Gastroesophageal sphincter (tissue), 4 donors: ENCODE data around the gene CXXC5. TPM values are rescaled to one million over a fixed set of nuclear protein-coding genes. Genes with fewer than 3 reads are reported as not detected.

ENCODE experiments used
- ATAC-seq: fragments of 150-250 bp; one replicate; pipeline ENCODE4 v1.9.1; 2016; ENCODE audit warnings: mild to moderate bottlenecking, moderate library complexity
- H3K27ac ChIP-seq, 4 donors: fragments of 200-600 bp; sonication (generic) in 3 of 4; 1 replicate in 3 of 4; 2 replicates in 1 of 4; pipeline ENCODE4 v1.5.1; 2016 to 2019
- H3K27me3 ChIP-seq: fragments of 200-600 bp; sonication (generic); one replicate; pipeline ENCODE4 v1.5.1; 2019
- H3K36me3 ChIP-seq, 2 donors: fragments of 200-600 bp; sonication (generic); one replicate each; pipeline ENCODE4 v1.5.1; 2019; ENCODE audit warnings: control low read depth in 1 of 2
- H3K4me1 ChIP-seq, 3 donors: fragments of 200-600 bp; sonication (generic); 1 replicate in 2 of 3; 2 replicates in 1 of 3; pipeline ENCODE4 v1.5.1; 2016 to 2019; ENCODE audit warnings: control low read depth in 2 of 3
- H3K4me3 ChIP-seq, 2 donors: fragments of 200-600 bp; sonication (generic); one replicate each; pipeline ENCODE4 v1.5.1; 2019; ENCODE audit warnings: mild to moderate bottlenecking in 1 of 2, moderate library complexity in 1 of 2
- H3K9me3 ChIP-seq, 3 donors: fragments of 200-600 bp; sonication (generic); one replicate each; pipeline ENCODE4 v1.5.1; 2017 to 2019; ENCODE audit warnings: control low read depth in 2 of 3
- EP300 ChIP-seq: sonication (generic); formaldehyde crosslinking; IDR thresholded peaks from one replicate; pipeline ENCODE4 v1.6.1; 2017; ENCODE audit warnings: antibody characterized with exemption, mild to moderate bottlenecking
- POLR2A ChIP-seq, 2 donors: fragments of 450-650 bp; IDR thresholded peaks; one replicate each; pipeline ENCODE4 v1.6.1; 2017; ENCODE audit warnings: antibody characterized with exemption in 2 of 2, mild to moderate bottlenecking in 2 of 2, moderate library complexity in 1 of 2
- POLR2AphosphoS5 ChIP-seq: sonication (generic); formaldehyde crosslinking; IDR thresholded peaks from one replicate; pipeline ENCODE4 v1.6.1; 2017; ENCODE audit warnings: antibody characterized with exemption
- WGBS, 2 donors: methylation state at CpG; one replicate each; pipeline ENCODE4 v1.1.5; 2018; ENCODE audit warnings: low coverage in 1 of 2; 5-methylcytosine and 5-hydroxymethylcytosine counted together
- total RNA-seq, 4 donors: library from RNA; depleted of rRNA; stranded (reverse); fragments of >200 nt; gene quantifications; one replicate each; pipeline ENCODE4 v1.1.0, GENCODE V29; 2016
- TF ChIP-seq, protein P1 (sequence below), 4 experiments: fragments of 200-600 bp in 2 of 4; fragments of 450-650 bp in 2 of 4; sonication (generic) in 1 of 4; IDR thresholded peaks; one replicate each; pipeline ENCODE4 v1.5.1; 2017 to 2019; ENCODE audit warnings: antibody characterized with exemption in 4 of 4, mild to moderate bottlenecking in 2 of 4, moderate library complexity in 2 of 4

The CXXC5 gene
- total RNA-seq, 4 donors from 2014 or later, result 30.0 to 50.7 (median 35.1) TPM

DNA sequence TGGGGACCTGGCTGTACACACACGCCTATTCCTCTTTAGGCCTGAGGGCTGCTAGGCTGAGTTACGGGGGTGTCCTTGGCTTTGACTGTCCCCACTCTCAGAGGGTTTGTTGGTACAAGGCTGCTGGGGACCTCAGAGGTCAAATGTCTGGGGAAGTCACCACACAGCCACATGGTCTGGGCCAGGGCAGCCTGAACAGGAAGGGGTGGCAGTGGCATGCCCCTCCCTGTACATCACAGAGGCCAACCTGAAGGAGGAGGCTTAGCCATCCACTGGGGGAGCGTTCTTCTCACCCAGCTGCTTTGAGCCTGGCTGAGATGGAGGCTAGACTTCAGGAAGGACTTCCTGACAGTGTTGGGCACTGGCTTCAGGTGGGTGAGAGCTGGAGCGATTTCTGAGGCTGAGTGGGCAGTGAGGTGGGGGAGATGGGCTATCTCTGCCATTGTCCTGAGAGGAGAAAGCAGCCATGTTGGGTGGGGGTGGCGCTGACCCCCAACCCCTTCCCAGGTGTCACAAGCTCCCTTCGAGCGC lies 36.3 kb downstream of the CXXC5 start:
- Histone ChIP-seq H3K4me1 (peaks cover 0 to 62% (median 14%) of the 10 kb centered on the region in 3 donors), H3K27ac (peak overlapping the region in 3 of 4 donors; percentile 18 to 58 (median 48)), H3K27me3 (no peaks in the 10 kb centered on the region), H3K36me3 (peaks cover 0 to 52% of the 10 kb centered on the region in 2 donors), H3K4me3 (no peak overlapping the region), H3K9me3 (no peaks in the 10 kb centered on the region)
- no peak for TF ChIP-seq POLR2AphosphoS5
- no peak for TF ChIP-seq EP300
- WGBS, 2 donors, result no CpG with 5 or more reads among the region's 7 CpGs
- ATAC-seq, result no peak

DNA sequence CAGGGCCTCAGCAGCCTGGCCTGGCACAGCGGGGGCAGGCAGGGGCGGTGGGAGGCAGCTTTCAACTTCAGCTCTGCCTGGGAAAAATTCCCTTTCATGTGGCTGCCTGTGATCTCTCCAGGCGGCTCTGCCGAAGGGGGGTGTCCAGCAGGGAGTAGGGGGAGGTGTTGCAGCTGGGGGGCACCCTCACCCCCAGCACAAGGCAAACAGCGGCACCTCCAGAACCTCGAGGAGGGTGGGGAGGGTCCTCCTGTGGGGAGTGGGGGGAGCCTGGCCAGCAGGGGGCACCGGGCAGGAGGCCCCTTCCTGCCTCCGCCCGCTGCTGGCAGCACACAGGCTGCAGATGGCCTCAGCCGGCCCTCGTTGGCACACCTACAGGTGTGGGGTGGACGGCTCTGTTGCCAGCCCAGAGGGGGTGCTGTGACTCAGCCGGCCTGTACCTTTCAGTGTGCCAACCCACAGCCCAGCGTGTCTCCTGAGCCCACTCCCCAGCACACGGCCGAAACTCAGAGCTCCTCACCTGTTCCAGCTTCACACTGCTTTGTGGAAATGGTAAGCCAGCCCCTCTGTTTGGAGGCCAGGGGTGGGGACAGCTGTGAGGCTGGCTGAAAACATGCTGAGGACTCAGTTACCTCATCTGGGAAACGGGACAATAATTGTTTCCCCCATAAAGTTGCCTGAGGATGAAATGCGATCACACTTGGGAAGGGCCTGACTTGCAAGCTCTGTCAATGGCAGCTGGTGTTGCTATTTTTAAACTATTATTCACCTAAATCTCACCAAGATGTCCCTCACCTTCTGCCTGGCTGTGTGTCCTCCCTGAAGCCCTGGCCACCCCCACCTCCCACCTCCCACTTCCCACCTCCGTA lies 37.0 kb downstream of the CXXC5 start:
- H3K27ac ChIP-seq, result peak overlapping the region in 3 of 4 donors; percentile 18 to 58 (median 48)
- TF ChIP-seq POLR2AphosphoS5 (no peak), POLR2A (IDR thresholded peaks at IDR 0.05) (no peak), EP300 (no peak)
- TF ChIP-seq, protein P1, sequence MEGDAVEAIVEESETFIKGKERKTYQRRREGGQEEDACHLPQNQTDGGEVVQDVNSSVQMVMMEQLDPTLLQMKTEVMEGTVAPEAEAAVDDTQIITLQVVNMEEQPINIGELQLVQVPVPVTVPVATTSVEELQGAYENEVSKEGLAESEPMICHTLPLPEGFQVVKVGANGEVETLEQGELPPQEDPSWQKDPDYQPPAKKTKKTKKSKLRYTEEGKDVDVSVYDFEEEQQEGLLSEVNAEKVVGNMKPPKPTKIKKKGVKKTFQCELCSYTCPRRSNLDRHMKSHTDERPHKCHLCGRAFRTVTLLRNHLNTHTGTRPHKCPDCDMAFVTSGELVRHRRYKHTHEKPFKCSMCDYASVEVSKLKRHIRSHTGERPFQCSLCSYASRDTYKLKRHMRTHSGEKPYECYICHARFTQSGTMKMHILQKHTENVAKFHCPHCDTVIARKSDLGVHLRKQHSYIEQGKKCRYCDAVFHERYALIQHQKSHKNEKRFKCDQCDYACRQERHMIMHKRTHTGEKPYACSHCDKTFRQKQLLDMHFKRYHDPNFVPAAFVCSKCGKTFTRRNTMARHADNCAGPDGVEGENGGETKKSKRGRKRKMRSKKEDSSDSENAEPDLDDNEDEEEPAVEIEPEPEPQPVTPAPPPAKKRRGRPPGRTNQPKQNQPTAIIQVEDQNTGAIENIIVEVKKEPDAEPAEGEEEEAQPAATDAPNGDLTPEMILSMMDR (IDR thresholded peaks at IDR 0.05), result peak in 1 of 4 experiments; percentile 12
- H3K4me1 ChIP-seq, result peaks cover 0 to 64% (median 20%) of the 10 kb centered on the region in 3 donors
- 50 to 72% methylated on average over 1 to 2 of the region's 19 CpGs for WGBS, 2 donors
- peaks cover 0 to 48% of the 10 kb centered on the region in 2 donors for H3K36me3 ChIP-seq
- H3K4me3 ChIP-seq, result no peak overlapping the region
- no peaks in the 10 kb centered on the region for H3K9me3 ChIP-seq
- H3K27me3 ChIP-seq, result no peaks in the 10 kb centered on the region
- ATAC-seq, result peak; percentile 44

DNA sequence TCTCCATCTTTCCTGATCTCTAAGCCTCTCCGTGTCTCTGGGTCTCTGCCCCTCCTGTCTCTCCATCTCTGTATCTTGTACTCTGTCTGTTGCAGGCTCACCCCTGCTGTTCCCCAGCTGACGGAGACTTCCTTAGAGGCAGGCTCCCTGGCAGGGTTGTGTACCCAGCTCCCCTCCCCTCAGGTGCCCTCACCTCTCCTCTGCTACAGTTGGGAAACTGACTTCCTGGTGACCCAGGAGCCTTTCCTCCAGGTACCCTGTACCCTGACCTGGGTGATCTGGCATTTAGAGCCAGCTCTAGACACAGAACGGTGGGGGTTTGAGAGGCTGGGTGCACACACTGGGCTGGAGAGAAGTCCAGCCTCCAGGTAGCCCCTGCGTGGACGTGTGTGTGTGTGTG lies 37.7 kb downstream of the CXXC5 start:
- TF ChIP-seq, protein P1 (IDR thresholded peaks at IDR 0.05), result no peak
- TF ChIP-seq EP300 (no peak), POLR2AphosphoS5 (no peak), POLR2A (IDR thresholded peaks at IDR 0.05) (no peak)
- 75% methylated on average over 1 of the region's 5 CpGs; no CpG with 5 or more reads in 1 of the 2 donors for WGBS, 2 donors
- peak overlapping the region in 2 of 4 donors; percentile 23 to 58 for H3K27ac ChIP-seq
- H3K4me3 ChIP-seq, result no peak overlapping the region
- no peaks in the 10 kb centered on the region for H3K9me3 ChIP-seq
- peaks cover 0 to 40% of the 10 kb centered on the region in 2 donors for H3K36me3 ChIP-seq
- H3K27me3 ChIP-seq, result no peaks in the 10 kb centered on the region
- no peak for ATAC-seq
- H3K4me1 ChIP-seq, result peaks cover 0 to 71% (median 27%) of the 10 kb centered on the region in 3 donors

DNA sequence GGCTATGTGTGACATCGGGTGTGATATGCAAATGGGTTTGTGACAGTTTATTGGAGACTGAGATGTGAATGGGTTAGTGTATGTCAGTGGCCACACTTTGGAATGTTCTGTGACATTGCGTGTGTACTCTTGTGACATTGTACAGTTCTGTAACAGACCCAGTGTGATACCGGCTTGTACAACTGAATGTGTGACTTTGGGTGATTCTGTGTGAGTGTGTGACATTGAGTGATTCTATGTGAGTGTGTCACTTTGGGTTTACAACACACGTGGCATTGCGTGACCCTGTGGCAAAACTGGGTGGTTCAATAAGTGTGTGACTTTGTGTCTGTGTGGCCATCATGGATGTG lies 38.2 kb downstream of the CXXC5 start:
- Histone ChIP-seq H3K4me3 (no peak overlapping the region), H3K36me3 (peaks cover 0 to 36% of the 10 kb centered on the region in 2 donors), H3K27me3 (no peaks in the 10 kb centered on the region), H3K9me3 (no peaks in the 10 kb centered on the region), H3K27ac (peak overlapping the region in 2 of 4 donors; percentile 27 to 50), H3K4me1 (peaks cover 0 to 73% (median 27%) of the 10 kb centered on the region in 3 donors)
- ATAC-seq, result no peak
- WGBS, 2 donors, result 82 to 92% methylated on average over 3 to 4 of the region's 5 CpGs
- TF ChIP-seq POLR2A (IDR thresholded peaks at IDR 0.05) (no peak), POLR2AphosphoS5 (no peak), EP300 (no peak)
- TF ChIP-seq, protein P1 (IDR thresholded peaks at IDR 0.05), result no peak

DNA sequence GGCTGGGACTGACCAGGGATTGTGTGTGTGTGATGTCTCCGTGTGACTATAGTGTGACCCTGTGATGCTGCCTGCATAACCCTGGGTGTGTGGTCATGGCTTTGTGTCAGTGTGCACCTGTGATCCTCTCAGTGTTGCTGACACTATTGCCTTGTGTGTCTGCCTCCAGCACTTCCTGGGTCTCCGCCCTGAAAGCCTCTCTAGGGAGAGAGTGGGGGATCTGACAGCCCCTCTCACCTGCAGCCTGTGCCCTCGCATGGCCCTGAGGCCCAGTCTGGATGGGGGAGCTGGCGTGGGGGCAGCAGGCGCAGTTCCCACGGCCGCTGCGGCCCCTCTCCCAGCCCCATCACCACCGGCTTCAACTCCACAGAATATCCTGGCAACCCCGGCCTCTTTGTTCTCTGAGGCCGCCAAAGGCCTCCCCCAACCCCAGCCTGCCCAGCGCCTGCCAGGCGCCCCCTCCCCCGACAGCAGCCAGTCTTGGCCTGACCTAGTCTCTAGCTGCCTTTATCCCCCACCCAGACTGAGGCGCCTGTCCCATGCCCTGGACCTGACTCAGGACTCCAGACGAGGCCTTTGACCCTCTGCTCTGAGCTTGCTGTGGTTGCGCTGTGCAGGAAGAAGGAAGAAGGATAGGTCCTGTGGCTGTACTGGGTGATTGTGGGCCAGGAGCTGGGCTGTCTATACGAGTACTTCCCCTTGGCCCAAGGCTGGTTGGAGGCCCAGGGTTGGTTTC lies 38.7 kb downstream of the CXXC5 start:
- Histone ChIP-seq H3K27ac (peak overlapping the region in 3 of 4 donors; percentile 27 to 50 (median 43)), H3K4me1 (peaks cover 0 to 73% (median 27%) of the 10 kb centered on the region in 3 donors), H3K36me3 (peaks cover 0 to 30% of the 10 kb centered on the region in 2 donors), H3K27me3 (no peaks in the 10 kb centered on the region), H3K4me3 (no peak overlapping the region), H3K9me3 (no peaks in the 10 kb centered on the region)
- TF ChIP-seq, protein P1 (IDR thresholded peaks at IDR 0.05), result no peak
- TF ChIP-seq POLR2A (IDR thresholded peaks at IDR 0.05), result no peak
- TF ChIP-seq EP300, result no peak
- ATAC-seq, result no peak
- 50 to 83% methylated on average over 1 of the region's 18 CpGs for WGBS, 2 donors
